ENCODE results near the gene TRMT61A.

The TRMT61A gene

DNA sequence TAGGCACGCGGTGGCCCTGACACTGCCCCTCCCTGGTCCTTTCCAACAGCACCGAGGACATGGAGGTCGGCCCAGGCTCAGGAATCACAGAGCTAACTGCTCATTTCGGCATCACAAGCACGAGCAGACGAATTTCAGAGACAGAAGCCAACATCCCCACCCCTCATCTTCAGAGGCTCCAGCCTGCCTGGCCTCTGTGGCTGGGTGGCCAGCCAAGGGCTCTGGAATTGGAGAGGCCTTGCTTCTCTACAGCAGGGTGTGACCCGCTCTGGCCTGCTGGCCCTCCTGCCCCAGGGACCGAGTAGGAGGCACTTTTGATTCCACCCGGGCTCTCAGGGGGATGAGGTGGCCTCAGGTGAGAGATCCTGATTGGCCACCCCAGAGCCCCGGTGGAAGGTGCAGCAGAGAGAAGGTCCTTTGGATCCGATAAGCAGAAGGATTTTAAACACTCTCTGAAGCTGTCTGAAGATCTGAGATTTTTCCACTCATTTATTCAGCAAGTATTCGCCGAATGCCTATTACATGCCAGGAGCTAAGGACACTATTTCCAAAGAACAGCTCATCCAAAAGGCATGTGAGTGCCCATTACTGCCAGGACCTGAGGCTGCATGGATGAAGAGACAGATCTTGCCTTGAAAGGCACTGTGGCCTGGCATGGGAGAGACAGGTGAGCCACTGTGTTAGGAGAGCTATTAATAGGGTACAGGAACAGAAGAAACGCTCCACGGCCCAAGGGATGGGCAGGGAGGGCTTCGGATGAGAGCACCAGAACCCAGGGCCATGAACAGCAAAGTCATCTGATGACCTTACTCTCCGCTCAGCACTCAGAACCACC lies 23.2 kb downstream of the TRMT61A start:
- peaks cover 8% of the 10 kb centered on the region; the same call in 1 of the 2 replicates for H4K20me1 ChIP-seq (ENCODE audit: control insufficient read depth, insufficient read depth, low read depth, low read length)

GRCh38 chr14:103552846-103553210 lies 23.8 kb downstream of the TRMT61A start:
- Histone ChIP-seq H3K4me1 (ENCODE audit: control insufficient read depth, low read length) (peaks cover 4% of the 10 kb centered on the region), H3K27me3 (ENCODE audit: control insufficient read depth, low read length) (no peaks in the 10 kb centered on the region), H3K79me2 (ENCODE audit: control insufficient read depth, low read length) (peaks cover 24% of the 10 kb centered on the region), H3K9me3 (ENCODE audit: control insufficient read depth, insufficient read depth, low read length) (no peaks in the 10 kb centered on the region), H4K20me1 (ENCODE audit: control insufficient read depth, insufficient read depth, low read depth, low read length) (peaks cover 9% of the 10 kb centered on the region; the same call in 1 of the 2 replicates), H3K9me2 (replicated peaks; ENCODE audit: control insufficient read depth, low read length) (no peaks in the 10 kb centered on the region), H3K36me3 (ENCODE audit: control insufficient read depth, low read length) (peaks cover 7% of the 10 kb centered on the region), H3K4me2 (ENCODE audit: low read length) (no peak overlapping the region), H3K27ac (ENCODE audit: low read depth, low read length) (no peak overlapping the region), H3K4me3 (ENCODE audit: low read length) (no peak overlapping the region), H3F3A (ENCODE audit: control insufficient read depth, insufficient read depth) (peaks cover 11% of the 10 kb centered on the region; the same call in 1 of the 2 replicates)
- TF ChIP-seq, protein P1, sequence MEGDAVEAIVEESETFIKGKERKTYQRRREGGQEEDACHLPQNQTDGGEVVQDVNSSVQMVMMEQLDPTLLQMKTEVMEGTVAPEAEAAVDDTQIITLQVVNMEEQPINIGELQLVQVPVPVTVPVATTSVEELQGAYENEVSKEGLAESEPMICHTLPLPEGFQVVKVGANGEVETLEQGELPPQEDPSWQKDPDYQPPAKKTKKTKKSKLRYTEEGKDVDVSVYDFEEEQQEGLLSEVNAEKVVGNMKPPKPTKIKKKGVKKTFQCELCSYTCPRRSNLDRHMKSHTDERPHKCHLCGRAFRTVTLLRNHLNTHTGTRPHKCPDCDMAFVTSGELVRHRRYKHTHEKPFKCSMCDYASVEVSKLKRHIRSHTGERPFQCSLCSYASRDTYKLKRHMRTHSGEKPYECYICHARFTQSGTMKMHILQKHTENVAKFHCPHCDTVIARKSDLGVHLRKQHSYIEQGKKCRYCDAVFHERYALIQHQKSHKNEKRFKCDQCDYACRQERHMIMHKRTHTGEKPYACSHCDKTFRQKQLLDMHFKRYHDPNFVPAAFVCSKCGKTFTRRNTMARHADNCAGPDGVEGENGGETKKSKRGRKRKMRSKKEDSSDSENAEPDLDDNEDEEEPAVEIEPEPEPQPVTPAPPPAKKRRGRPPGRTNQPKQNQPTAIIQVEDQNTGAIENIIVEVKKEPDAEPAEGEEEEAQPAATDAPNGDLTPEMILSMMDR (IDR thresholded peaks at IDR 0.05; ENCODE audit: low read depth, low read length, poor library complexity, severe bottlenecking) = no peak
- no peak for TF ChIP-seq EZH2phosphoT487 (IDR thresholded peaks at IDR 0.05; ENCODE audit: borderline replicate concordance, low read length)

More for the DNA sequence above, 23.2 kb downstream of the TRMT61A start:
- no peaks in the 10 kb centered on the region for H3K27me3 ChIP-seq (ENCODE audit: control insufficient read depth, low read length)
- peaks cover 4% of the 10 kb centered on the region for H3K4me1 ChIP-seq (ENCODE audit: control insufficient read depth, low read length)
- H3K9me2 ChIP-seq (replicated peaks; ENCODE audit: control insufficient read depth, low read length) = no peaks in the 10 kb centered on the region
- TF ChIP-seq, protein P1 (IDR thresholded peaks at IDR 0.05; ENCODE audit: low read depth, low read length, poor library complexity, severe bottlenecking) = no peak
- TF ChIP-seq EZH2phosphoT487 (IDR thresholded peaks at IDR 0.05; ENCODE audit: borderline replicate concordance, low read length) = no peak
- no peak overlapping the region for H3K4me3 ChIP-seq (ENCODE audit: low read length)
- H3F3A ChIP-seq (ENCODE audit: control insufficient read depth, insufficient read depth) = peaks cover 8% of the 10 kb centered on the region; the same call in 1 of the 2 replicates
- no peak overlapping the region for H3K27ac ChIP-seq (ENCODE audit: low read depth, low read length)
- no peak overlapping the region for H3K4me2 ChIP-seq (ENCODE audit: low read length)
- peaks cover 18% of the 10 kb centered on the region for H3K79me2 ChIP-seq (ENCODE audit: control insufficient read depth, low read length)
- H3K36me3 ChIP-seq (ENCODE audit: control insufficient read depth, low read length) = peaks cover 4% of the 10 kb centered on the region; the same call in 1 of the 2 replicates
- no peaks in the 10 kb centered on the region for H3K9me3 ChIP-seq (ENCODE audit: control insufficient read depth, insufficient read depth, low read length)

- no peaks in the 10 kb centered on the region for H3K27me3 ChIP-seq (ENCODE audit: control insufficient read depth, low read length)
- H4K20me1 ChIP-seq (ENCODE audit: control insufficient read depth, insufficient read depth, low read depth, low read length) = peaks cover 35% of the 10 kb centered on the region
- peaks cover 15% of the 10 kb centered on the region for H3F3A ChIP-seq (ENCODE audit: control insufficient read depth, insufficient read depth)
- no peaks in the 10 kb centered on the region for H3K9me2 ChIP-seq (replicated peaks; ENCODE audit: control insufficient read depth, low read length)
- H3K79me2 ChIP-seq (ENCODE audit: control insufficient read depth, low read length) = peaks cover 54% of the 10 kb centered on the region
- H3K4me1 ChIP-seq (ENCODE audit: control insufficient read depth, low read length) = peaks cover 10% of the 10 kb centered on the region
- TF ChIP-seq, protein P1 (IDR thresholded peaks at IDR 0.05; ENCODE audit: low read depth, low read length, poor library complexity, severe bottlenecking) = no peak
- no peak for TF ChIP-seq EZH2phosphoT487 (IDR thresholded peaks at IDR 0.05; ENCODE audit: borderline replicate concordance, low read length)
- no peaks in the 10 kb centered on the region for H3K9me3 ChIP-seq (ENCODE audit: control insufficient read depth, insufficient read depth, low read length)
- H3K4me2 ChIP-seq (ENCODE audit: low read length) = no peak overlapping the region
- peaks cover 36% of the 10 kb centered on the region for H3K36me3 ChIP-seq (ENCODE audit: control insufficient read depth, low read length)
- H3K4me3 ChIP-seq (ENCODE audit: low read length) = no peak overlapping the region
- H3K27ac ChIP-seq (ENCODE audit: low read depth, low read length) = no peak overlapping the region
Measured at GRCh38 chr14:103555559-103556337, 26.8 kb downstream of the TRMT61A start.
